Neural cell (in vitro differentiated cells): Measurements from ENCODE around the gene FER1L5.

ENCODE experiments used
- EP300 ChIP-seq: fragments of 450-650 bp; conservative IDR thresholded peaks from 2 replicates; pipeline ENCODE4 v1.6.1; 2014; ENCODE audit warnings: antibody characterized with exemption, mild to moderate bottlenecking, moderate library complexity; ENCODE audit not compliant: poor library complexity, severe bottlenecking
- EZH2 ChIP-seq: fragments of 200-600, 300-800 bp; shearing (Covaris generic), sonication (generic); IDR thresholded peaks from 2 replicates; pipeline ENCODE4 v1.6.1; 2014; ENCODE audit warnings: antibody characterized with exemption, low read length, borderline replicate concordance, mild to moderate bottlenecking; ENCODE audit not compliant: insufficient read depth, poor library complexity, severe bottlenecking
- MXI1 ChIP-seq: fragments of 450-650 bp; conservative IDR thresholded peaks from 2 replicates; pipeline ENCODE4 v1.6.1; 2014; ENCODE audit warnings: antibody characterized with exemption, mild to moderate bottlenecking; ENCODE audit not compliant: poor library complexity, severe bottlenecking
- POLR2AphosphoS5 ChIP-seq: IDR thresholded peaks from 2 replicates; pipeline ENCODE4 v1.6.1; 2012
- TAF1 ChIP-seq: IDR thresholded peaks from 2 replicates; pipeline ENCODE4 v1.6.1; 2012; ENCODE audit warnings: low read depth
- TF ChIP-seq, protein P1 (sequence below): fragments of 450-650 bp; IDR thresholded peaks from 2 replicates; pipeline ENCODE4 v1.5.1; 2014; ENCODE audit warnings: antibody characterized with exemption, mild to moderate bottlenecking, moderate library complexity; ENCODE audit not compliant: poor library complexity, severe bottlenecking

DNA sequence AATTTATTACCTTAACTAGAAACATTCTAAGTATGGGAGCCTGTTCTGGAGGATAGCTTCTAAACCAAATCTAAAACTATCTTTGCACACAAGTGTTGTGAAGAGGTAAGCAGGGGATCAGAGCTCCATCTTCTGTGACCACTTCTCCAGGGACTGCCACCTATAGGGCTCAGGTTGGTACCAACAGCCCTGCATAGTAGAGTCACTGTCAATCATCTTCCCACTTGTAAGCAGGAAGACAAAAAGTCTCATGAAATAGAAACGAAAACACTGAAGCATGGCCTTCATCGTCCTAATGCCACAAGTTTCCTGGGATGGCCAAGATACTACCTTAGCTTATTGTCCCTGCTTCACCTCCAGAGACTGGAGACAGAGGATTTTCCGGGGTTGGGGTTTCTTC is 48.3 kb upstream of the FER1L5 start:
- TF ChIP-seq, protein P1, sequence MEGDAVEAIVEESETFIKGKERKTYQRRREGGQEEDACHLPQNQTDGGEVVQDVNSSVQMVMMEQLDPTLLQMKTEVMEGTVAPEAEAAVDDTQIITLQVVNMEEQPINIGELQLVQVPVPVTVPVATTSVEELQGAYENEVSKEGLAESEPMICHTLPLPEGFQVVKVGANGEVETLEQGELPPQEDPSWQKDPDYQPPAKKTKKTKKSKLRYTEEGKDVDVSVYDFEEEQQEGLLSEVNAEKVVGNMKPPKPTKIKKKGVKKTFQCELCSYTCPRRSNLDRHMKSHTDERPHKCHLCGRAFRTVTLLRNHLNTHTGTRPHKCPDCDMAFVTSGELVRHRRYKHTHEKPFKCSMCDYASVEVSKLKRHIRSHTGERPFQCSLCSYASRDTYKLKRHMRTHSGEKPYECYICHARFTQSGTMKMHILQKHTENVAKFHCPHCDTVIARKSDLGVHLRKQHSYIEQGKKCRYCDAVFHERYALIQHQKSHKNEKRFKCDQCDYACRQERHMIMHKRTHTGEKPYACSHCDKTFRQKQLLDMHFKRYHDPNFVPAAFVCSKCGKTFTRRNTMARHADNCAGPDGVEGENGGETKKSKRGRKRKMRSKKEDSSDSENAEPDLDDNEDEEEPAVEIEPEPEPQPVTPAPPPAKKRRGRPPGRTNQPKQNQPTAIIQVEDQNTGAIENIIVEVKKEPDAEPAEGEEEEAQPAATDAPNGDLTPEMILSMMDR = no peak
- TF ChIP-seq MXI1 (no peak), POLR2AphosphoS5 (no peak), TAF1 (no peak), EZH2 (no peak), EP300 (no peak)
